OCI-LY1 (cell line): ENCODE data around the gene RIOK1.
A peak's percentile ranks its signal among the peaks of the same experiment; 100 is the strongest.

Experiments used
- H2AFZ ChIP-seq: fragments of 200-600 bp; sonication (generic), shearing (Covaris generic); 2 replicates; pipeline ENCODE4 v1.6.0; 2014; ENCODE audit warnings: antibody characterized with exemption, mild to moderate bottlenecking, low read length
- H3F3A ChIP-seq: fragments of 200-600 bp; sonication (generic), shearing (Covaris generic); 2 replicates; pipeline ENCODE4 v1.6.0; 2014; ENCODE audit warnings: mild to moderate bottlenecking, antibody characterized with exemption, low read length, moderate library complexity; ENCODE audit not compliant: insufficient read depth
- H3K27ac ChIP-seq: fragments of 200-600 bp; sonication (generic); 2 replicates; pipeline ENCODE4 v1.5.1; 2014; ENCODE audit warnings: low read length, mixed run types, mild to moderate bottlenecking, low read depth; ENCODE audit not compliant: poor library complexity, severe bottlenecking
- H3K27me3 ChIP-seq: fragments of 200-600 bp; sonication (generic); 2 replicates; pipeline ENCODE4 v1.6.0; 2014; ENCODE audit warnings: antibody characterized with exemption, mild to moderate bottlenecking, low read length, moderate library complexity; ENCODE audit not compliant: insufficient read depth
- H3K36me3 ChIP-seq: fragments of 200-600 bp; sonication (generic); 2 replicates; pipeline ENCODE4 v1.6.1; 2014; ENCODE audit warnings: mild to moderate bottlenecking, antibody characterized with exemption, low read length, moderate library complexity, mixed read lengths; ENCODE audit not compliant: insufficient read depth
- H3K4me1 ChIP-seq: fragments of 200-600 bp; sonication (generic); 2 replicates; pipeline ENCODE4 v1.5.1; 2014; ENCODE audit warnings: mild to moderate bottlenecking, low read length, moderate library complexity; ENCODE audit not compliant: insufficient read depth, severe bottlenecking
- H3K4me2 ChIP-seq: fragments of 200-600 bp; sonication (generic), shearing (Covaris generic); 2 replicates; pipeline ENCODE4 v1.6.1; 2014; ENCODE audit warnings: low read length
- H3K4me3 ChIP-seq: fragments of 200-600 bp; sonication (generic); 2 replicates; pipeline ENCODE4 v1.5.1; 2014; ENCODE audit warnings: low read length, low read depth, mild to moderate bottlenecking, mixed read lengths; ENCODE audit not compliant: poor library complexity, severe bottlenecking
- H3K79me2 ChIP-seq: fragments of 200-600 bp; shearing (Covaris generic); 2 replicates; pipeline ENCODE4 v1.6.1; 2016; ENCODE audit warnings: mixed run types, low read length, mixed read lengths; ENCODE audit not compliant: insufficient read depth
- H3K9ac ChIP-seq: fragments of 200-600 bp; sonication (generic), shearing (Covaris generic); 2 replicates; pipeline ENCODE4 v1.6.1; 2014; ENCODE audit warnings: mild to moderate bottlenecking, low read length, mixed read lengths
- H3K9me2 ChIP-seq: fragments of 200-600 bp; sonication (generic), shearing (Covaris generic); 2 replicates; pipeline ENCODE4 v1.6.1; 2014; ENCODE audit warnings: low read depth, mild to moderate bottlenecking, low read length, mixed read lengths
- H3K9me3 ChIP-seq: fragments of 200-600 bp; shearing (Covaris generic); 2 replicates; pipeline ENCODE4 v1.6.1; 2014; ENCODE audit warnings: low read length, mixed read lengths
- H4K20me1 ChIP-seq: fragments of 200-600 bp; sonication (generic), shearing (Covaris generic); 2 replicates; pipeline ENCODE4 v1.6.0; 2016; ENCODE audit warnings: mild to moderate bottlenecking, low read length; ENCODE audit not compliant: insufficient read depth
- CTCF ChIP-seq: fragments of 200-600 bp; sonication (generic), shearing (Covaris generic); IDR thresholded peaks from 2 replicates; pipeline ENCODE4 v1.5.1; 2017; ENCODE audit warnings: mild to moderate bottlenecking, antibody characterized with exemption, low read length, moderate library complexity, mixed read lengths
- EZH2 ChIP-seq: fragments of 200-600 bp; sonication (generic), shearing (Covaris generic); IDR thresholded peaks from 2 replicates; pipeline ENCODE4 v1.8.0; 2017; ENCODE audit warnings: borderline replicate concordance, mixed run types, mild to moderate bottlenecking, antibody characterized with exemption, low read length, moderate library complexity, mixed read lengths

Gene RIOK1

DNA sequence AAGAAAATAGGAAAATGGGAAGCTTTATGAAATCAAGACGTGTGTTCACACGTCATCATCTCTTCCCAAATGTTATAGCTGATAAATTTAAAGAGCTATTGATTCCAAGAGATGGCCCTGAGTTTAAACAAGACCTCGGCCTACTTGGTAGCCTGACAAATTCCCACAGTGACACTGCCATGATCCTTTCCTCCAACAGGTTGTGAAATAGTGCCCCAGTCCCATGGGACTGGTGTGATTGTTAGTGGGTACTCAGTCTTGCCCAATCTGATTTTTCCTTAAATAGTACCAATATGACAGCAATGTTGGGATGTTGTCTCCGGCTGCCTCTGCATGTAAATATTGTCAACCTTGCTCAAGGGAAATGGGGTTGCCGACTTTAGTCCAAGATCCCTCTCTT, 34.5 kb downstream of the RIOK1 start:
- TF ChIP-seq CTCF = no peak
- TF ChIP-seq EZH2 = no peak
- H3K9ac ChIP-seq = no peak overlapping the region

GRCh38 chr6:7424967-7425807, 35.6 kb downstream of the RIOK1 start:
- H3K79me2 ChIP-seq = no peaks in the 10 kb centered on the region
- H3K4me2 ChIP-seq = no peak overlapping the region
- H3K9ac ChIP-seq = no peak overlapping the region
- no peaks in the 10 kb centered on the region for H3K9me2 ChIP-seq
- H3K9me3 ChIP-seq = no peaks in the 10 kb centered on the region
- H2AFZ ChIP-seq = no peak overlapping the region
- TF ChIP-seq CTCF (peak; percentile 50), EZH2 (no peak)
- no peaks in the 10 kb centered on the region for H3K4me1 ChIP-seq
- H3K36me3 ChIP-seq = no peaks in the 10 kb centered on the region; the same call in 1 of the 2 replicates
- H4K20me1 ChIP-seq = no peaks in the 10 kb centered on the region
- H3K4me3 ChIP-seq = no peak overlapping the region
- H3K27me3 ChIP-seq = no peaks in the 10 kb centered on the region
- no peaks in the 10 kb centered on the region for H3F3A ChIP-seq
- no peak overlapping the region for H3K27ac ChIP-seq

More for the DNA sequence above, 34.5 kb downstream of the RIOK1 start:
- Histone ChIP-seq H3F3A (no peaks in the 10 kb centered on the region), H4K20me1 (no peaks in the 10 kb centered on the region), H3K79me2 (no peaks in the 10 kb centered on the region), H3K9me2 (no peaks in the 10 kb centered on the region), H3K36me3 (peaks cover 6% of the 10 kb centered on the region; the same call in 1 of the 2 replicates), H3K9me3 (no peaks in the 10 kb centered on the region), H3K4me3 (no peak overlapping the region), H3K4me2 (no peak overlapping the region), H3K4me1 (no peaks in the 10 kb centered on the region), H3K27me3 (no peaks in the 10 kb centered on the region), H3K27ac (no peak overlapping the region), H2AFZ (no peak overlapping the region)

- no peaks in the 10 kb centered on the region for H3K79me2 ChIP-seq
- no peaks in the 10 kb centered on the region for H4K20me1 ChIP-seq
- no peaks in the 10 kb centered on the region for H3F3A ChIP-seq
- H3K27me3 ChIP-seq = no peaks in the 10 kb centered on the region
- TF ChIP-seq CTCF (no peak), EZH2 (no peak)
- H2AFZ ChIP-seq = no peak overlapping the region
- no peak overlapping the region for H3K27ac ChIP-seq
- no peaks in the 10 kb centered on the region; the same call in 1 of the 2 replicates for H3K36me3 ChIP-seq
- H3K9me2 ChIP-seq = no peaks in the 10 kb centered on the region
- no peaks in the 10 kb centered on the region for H3K9me3 ChIP-seq
- H3K4me2 ChIP-seq = no peak overlapping the region
- no peaks in the 10 kb centered on the region for H3K4me1 ChIP-seq
- H3K9ac ChIP-seq = no peak overlapping the region
- no peak overlapping the region for H3K4me3 ChIP-seq
These were observed 36.2 kb downstream of the RIOK1 start for GRCh38 chr6:7425808-7426190.
